T-cell (primary cell): ENCODE results near the gene ADGRL3. TPM values are rescaled to one million over a fixed set of nuclear protein-coding genes. Genes with fewer than 3 reads are reported as not detected.

ENCODE experiments used
- ATAC-seq, 4 experiments: fragments of 200-7000 bp in 3 of 4; fragments of 150-1000 bp in 1 of 4; cut with Tn5 transposase; replicated peaks in 1 of 4; 1 replicate in 3 of 4; 2 replicates in 1 of 4; pipeline ENCODE4 v1.10.0; 2021; ENCODE audit warnings: moderate library complexity in 3 of 4, mild to moderate bottlenecking in 2 of 4, moderate number of reproducible peaks in 1 of 4
- CTCF ChIA-PET, 2 donors: fragments of 300-600 bp; sonication (Branson Sonifier 250); formaldehyde crosslinking; loops; one replicate each; lab custom pipeline; 2022; ENCODE audit warnings: antibody characterized with exemption in 2 of 2; lab: Charles Lee
- POLR2A ChIA-PET, 2 donors: fragments of 300-600 bp; sonication (Branson Sonifier 250); formaldehyde crosslinking; loops; one replicate each; lab custom pipeline; 2022; ENCODE audit warnings: antibody characterized with exemption in 2 of 2; lab: Charles Lee
- DNase-seq, 35 experiments: peaks; one replicate each; pipeline versions ENCODE4 v3.0.0 to v3.0.0-alpha.2; 2013 to 2023
- H3K27ac ChIP-seq: one replicate; pipeline ENCODE4 v1.5.1; 2013; ENCODE audit warnings: low read length
- H3K27me3 ChIP-seq, 2 experiments: replicated peaks in 1 of 2; 1 replicate in 1 of 2; 2 replicates in 1 of 2; pipeline versions ENCODE4 v1.6.1 to v1.7.0; 2013; ENCODE audit warnings: low read length in 1 of 2, mixed read lengths in 1 of 2; ENCODE audit not compliant: control insufficient read depth in 2 of 2, insufficient read depth in 2 of 2; ENCODE audit errors: extremely low read depth in 1 of 2
- H3K36me3 ChIP-seq, 2 donors: 1 replicate in 1 of 2; 2 replicates in 1 of 2; pipeline versions ENCODE4 v1.6.1 to v1.7.0; 2013; ENCODE audit warnings: low read length in 1 of 2; ENCODE audit not compliant: control insufficient read depth in 2 of 2, insufficient read depth in 1 of 2; ENCODE audit errors: extremely low read depth in 1 of 2
- H3K4me1 ChIP-seq, 2 experiments: 1 replicate in 1 of 2; 2 replicates in 1 of 2; pipeline versions ENCODE4 v1.6.1 to v1.7.0; 2013; ENCODE audit warnings: low read length in 2 of 2, mixed read lengths in 1 of 2; ENCODE audit not compliant: insufficient read depth in 2 of 2, control insufficient read depth in 1 of 2; ENCODE audit errors: extremely low read depth in 1 of 2
- H3K4me3 ChIP-seq, 2 donors: 1 replicate in 1 of 2; 2 replicates in 1 of 2; pipeline versions ENCODE4 v1.5.1 to v1.7.0; 2013; ENCODE audit warnings: mild to moderate bottlenecking in 2 of 2, low read length in 1 of 2, moderate library complexity in 1 of 2; ENCODE audit not compliant: control insufficient read depth in 1 of 2; ENCODE audit errors: extremely low read depth in 1 of 2
- H3K9me3 ChIP-seq: 2 replicates; pipeline ENCODE4 v1.7.0; 2013
- H3K27ac Mint-ChIP-seq, 2 donors: one replicate each; pipeline ENCODE4 v1.8.0; 2020 to 2021; ENCODE audit warnings: mild to moderate bottlenecking in 2 of 2, mixed read lengths in 2 of 2
- H3K27me3 Mint-ChIP-seq, 2 donors: one replicate each; pipeline ENCODE4 v1.8.0; 2021 to 2022; ENCODE audit warnings: mixed read lengths in 2 of 2
- H3K36me3 Mint-ChIP-seq: one replicate; pipeline ENCODE4 v1.8.0; 2021; ENCODE audit warnings: mixed read lengths
- H3K4me1 Mint-ChIP-seq, 3 donors: one replicate each; pipeline ENCODE4 v1.8.0; 2020 to 2022; ENCODE audit warnings: mixed read lengths in 3 of 3, mild to moderate bottlenecking in 1 of 3
- H3K4me3 Mint-ChIP-seq, 3 donors: one replicate each; pipeline ENCODE4 v1.8.0; 2020 to 2022; ENCODE audit warnings: mild to moderate bottlenecking in 3 of 3, mixed read lengths in 3 of 3, moderate library complexity in 3 of 3
- H3K9me3 Mint-ChIP-seq, 3 donors: one replicate each; pipeline ENCODE4 v1.8.0; 2020 to 2022; ENCODE audit warnings: mixed read lengths in 3 of 3
- WGBS: methylation state at CpG from one replicate; pipeline ENCODE4 v1.1.5; 2013; ENCODE audit warnings: missing lambda C conversion rate; ENCODE audit not compliant: insufficient coverage; 5-methylcytosine and 5-hydroxymethylcytosine counted together
- total RNA-seq, 35 experiments: library from RNA in 6 of 35; stranded (reverse) in 6 of 35; fragments of 120-200 nt in 1 of 35; gene quantifications; one replicate each; pipeline versions ENCODE4 v1.2.1 to v1.2.4 and lab custom pipeline; 2013 to 2026

Gene ADGRL3
- total RNA-seq, 5 donors from 2014 or later (not counting 1 experiment from before 2014, with no cell fraction given), result 0.09 TPM; not detected in 4

- no peak overlapping the region for H3K27ac ChIP-seq
- peaks cover 3% of the 10 kb centered on the region for H3K9me3 ChIP-seq
- H3K27ac Mint-ChIP-seq, result no peak overlapping the region
- ChIA-PET POLR2A (no interaction called here), CTCF (no interaction called here)
- H3K4me3 ChIP-seq, result no peak overlapping the region
- H3K4me3 Mint-ChIP-seq, result no peak overlapping the region
- WGBS, result no CpG with 5 or more reads among the region's 2 CpGs
- no peak for ATAC-seq
- H3K36me3 ChIP-seq, result no peaks in the 10 kb centered on the region
- peaks cover 11 to 14% (median 12%) of the 10 kb centered on the region in 3 donors for H3K9me3 Mint-ChIP-seq
- no peaks in the 10 kb centered on the region for H3K27me3 ChIP-seq
- no peak for DNase-seq
- no peaks in the 10 kb centered on the region for H3K27me3 Mint-ChIP-seq
- no peaks in the 10 kb centered on the region for H3K4me1 Mint-ChIP-seq
- H3K36me3 Mint-ChIP-seq, result no peaks in the 10 kb centered on the region
- no peaks in the 10 kb centered on the region for H3K4me1 ChIP-seq
Measured at GRCh38 chr4:61918987-61919386, 718.9 kb downstream of the ADGRL3 start.

GRCh38 chr4:61919561-61919960 lies 719.4 kb downstream of the ADGRL3 start:
- Histone ChIP-seq H3K36me3 (no peaks in the 10 kb centered on the region), H3K4me1 (no peaks in the 10 kb centered on the region), H3K27ac (no peak overlapping the region), H3K27me3 (no peaks in the 10 kb centered on the region), H3K4me3 (no peak overlapping the region), H3K9me3 (peaks cover 3% of the 10 kb centered on the region)
- peaks cover 7 to 11% (median 8%) of the 10 kb centered on the region in 3 donors for H3K9me3 Mint-ChIP-seq
- no peaks in the 10 kb centered on the region for H3K36me3 Mint-ChIP-seq
- H3K4me3 Mint-ChIP-seq, result no peak overlapping the region
- WGBS, result 100% methylated on average over 1 of the region's 3 CpGs
- ATAC-seq (no peak), DNase-seq (no peak)
- ChIA-PET CTCF (no interaction called here), POLR2A (no interaction called here)
- no peaks in the 10 kb centered on the region for H3K27me3 Mint-ChIP-seq
- H3K27ac Mint-ChIP-seq, result no peak overlapping the region
- H3K4me1 Mint-ChIP-seq, result no peaks in the 10 kb centered on the region

GRCh38 chr4:61921920-61922319 lies 721.8 kb downstream of the ADGRL3 start:
- H3K36me3 Mint-ChIP-seq, result no peaks in the 10 kb centered on the region
- WGBS, result no CpG with 5 or more reads among the region's 2 CpGs
- H3K27ac ChIP-seq, result no peak overlapping the region
- CTCF ChIA-PET, result no interaction called here
- H3K4me1 Mint-ChIP-seq, result no peaks in the 10 kb centered on the region
- ATAC-seq (no peak), DNase-seq (no peak)
- H3K4me1 ChIP-seq, result no peaks in the 10 kb centered on the region
- H3K27me3 Mint-ChIP-seq, result no peaks in the 10 kb centered on the region
- no peak overlapping the region for H3K27ac Mint-ChIP-seq
- no peaks in the 10 kb centered on the region for H3K9me3 ChIP-seq
- H3K36me3 ChIP-seq, result no peaks in the 10 kb centered on the region
- POLR2A ChIA-PET, result no interaction called here
- H3K27me3 ChIP-seq, result no peaks in the 10 kb centered on the region
- H3K4me3 ChIP-seq, result no peak overlapping the region
- H3K4me3 Mint-ChIP-seq, result no peak overlapping the region
- peaks cover 6 to 19% (median 7%) of the 10 kb centered on the region in 3 donors for H3K9me3 Mint-ChIP-seq

- H3K4me1 Mint-ChIP-seq, result no peaks in the 10 kb centered on the region
- Histone ChIP-seq H3K27me3 (no peaks in the 10 kb centered on the region), H3K9me3 (no peaks in the 10 kb centered on the region), H3K27ac (no peak overlapping the region), H3K4me3 (no peak overlapping the region), H3K36me3 (no peaks in the 10 kb centered on the region), H3K4me1 (no peaks in the 10 kb centered on the region)
- no peak for DNase-seq
- peaks cover 3 to 15% (median 6%) of the 10 kb centered on the region in 3 donors for H3K9me3 Mint-ChIP-seq
- POLR2A ChIA-PET, result no interaction called here
- H3K27ac Mint-ChIP-seq, result no peak overlapping the region
- H3K27me3 Mint-ChIP-seq, result no peaks in the 10 kb centered on the region
- no peak overlapping the region for H3K4me3 Mint-ChIP-seq
- CTCF ChIA-PET, result no interaction called here
- no peaks in the 10 kb centered on the region for H3K36me3 Mint-ChIP-seq
- WGBS, result 86% methylated on average over 2 of the region's 4 CpGs
- no peak for ATAC-seq
Measured at GRCh38 chr4:61922766-61923165, 722.6 kb downstream of the ADGRL3 start.

GRCh38 chr4:61923179-61923578 lies 723.1 kb downstream of the ADGRL3 start:
- H3K27me3 Mint-ChIP-seq, result no peaks in the 10 kb centered on the region
- Histone ChIP-seq H3K4me3 (no peak overlapping the region), H3K9me3 (no peaks in the 10 kb centered on the region), H3K27ac (no peak overlapping the region), H3K36me3 (no peaks in the 10 kb centered on the region), H3K27me3 (no peaks in the 10 kb centered on the region), H3K4me1 (no peaks in the 10 kb centered on the region)
- no peak for DNase-seq
- no peak for ATAC-seq
- H3K9me3 Mint-ChIP-seq, result peaks cover 3 to 11% (median 4%) of the 10 kb centered on the region in 3 donors
- ChIA-PET POLR2A (no interaction called here), CTCF (no interaction called here)
- no peaks in the 10 kb centered on the region for H3K4me1 Mint-ChIP-seq
- WGBS, result 73% methylated on average over 2 of the region's 3 CpGs
- H3K36me3 Mint-ChIP-seq, result no peaks in the 10 kb centered on the region
- H3K4me3 Mint-ChIP-seq, result no peak overlapping the region
- no peak overlapping the region for H3K27ac Mint-ChIP-seq

GRCh38 chr4:61924131-61924530 lies 724.0 kb downstream of the ADGRL3 start:
- peaks cover 0 to 8% (median 3%) of the 10 kb centered on the region in 3 donors for H3K9me3 Mint-ChIP-seq
- no peak overlapping the region for H3K4me3 ChIP-seq
- H3K27me3 ChIP-seq, result no peaks in the 10 kb centered on the region
- H3K9me3 ChIP-seq, result no peaks in the 10 kb centered on the region
- ChIA-PET POLR2A (no interaction called here), CTCF (no interaction called here)
- H3K27ac Mint-ChIP-seq, result no peak overlapping the region
- DNase-seq (no peak), ATAC-seq (no peak)
- WGBS, result 70% methylated on average over 1 of the region's 1 CpG
- H3K36me3 Mint-ChIP-seq, result no peaks in the 10 kb centered on the region
- no peaks in the 10 kb centered on the region for H3K27me3 Mint-ChIP-seq
- no peak overlapping the region for H3K27ac ChIP-seq
- no peaks in the 10 kb centered on the region for H3K4me1 ChIP-seq
- H3K4me3 Mint-ChIP-seq, result no peak overlapping the region
- no peaks in the 10 kb centered on the region for H3K36me3 ChIP-seq
- no peaks in the 10 kb centered on the region for H3K4me1 Mint-ChIP-seq

GRCh38 chr4:61933527-61933926 lies 733.4 kb downstream of the ADGRL3 start:
- Histone ChIP-seq H3K9me3 (no peaks in the 10 kb centered on the region), H3K27ac (no peak overlapping the region), H3K27me3 (no peaks in the 10 kb centered on the region), H3K4me3 (no peak overlapping the region), H3K36me3 (no peaks in the 10 kb centered on the region), H3K4me1 (no peaks in the 10 kb centered on the region)
- ChIA-PET CTCF (no interaction called here), POLR2A (interaction anchor here in 1 of 2 donors (0.6 kb wide), 1 partner anchor 49 kb away, joined by 3 read pairs; no protein-coding TSS in a partner anchor)
- DNase-seq (no peak), ATAC-seq (no peak)
- no peaks in the 10 kb centered on the region for H3K4me1 Mint-ChIP-seq
- no peak overlapping the region for H3K27ac Mint-ChIP-seq
- H3K27me3 Mint-ChIP-seq, result no peaks in the 10 kb centered on the region
- peaks cover 4 to 18% (median 5%) of the 10 kb centered on the region in 3 donors for H3K9me3 Mint-ChIP-seq
- no peaks in the 10 kb centered on the region for H3K36me3 Mint-ChIP-seq
- 70% methylated on average over 1 of the region's 1 CpG for WGBS
- no peak overlapping the region for H3K4me3 Mint-ChIP-seq
